NK-92 (cell line): Measurements from ENCODE around the gene ARHGAP26.

Experiments
- DNase-seq: peaks from one replicate; lab custom pipeline; 2025; ENCODE audit not compliant: unreplicated experiment; lab: John Stamatoyannopoulos, UW

Gene ARHGAP26

DNA sequence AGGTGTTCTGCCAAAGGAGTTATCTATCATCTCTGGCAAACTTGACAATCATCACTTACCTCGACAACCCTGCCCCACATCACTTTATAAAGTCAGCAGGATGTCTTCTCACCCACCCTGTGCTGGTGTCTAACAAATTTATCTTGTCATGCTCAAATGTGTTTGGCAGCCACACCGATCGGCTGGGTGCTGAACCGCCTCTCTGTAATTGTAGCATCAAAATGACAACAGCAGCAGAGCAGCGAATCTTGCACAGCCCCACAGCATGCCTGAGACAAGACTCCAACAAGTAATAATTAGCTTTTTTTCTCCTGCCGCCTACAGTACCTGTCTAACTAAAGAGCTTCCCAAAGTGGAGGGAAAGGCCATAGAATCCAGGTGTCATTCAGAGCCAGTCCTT, 457.1 kb downstream of the ARHGAP26 start:
- no peak for DNase-seq

DNA sequence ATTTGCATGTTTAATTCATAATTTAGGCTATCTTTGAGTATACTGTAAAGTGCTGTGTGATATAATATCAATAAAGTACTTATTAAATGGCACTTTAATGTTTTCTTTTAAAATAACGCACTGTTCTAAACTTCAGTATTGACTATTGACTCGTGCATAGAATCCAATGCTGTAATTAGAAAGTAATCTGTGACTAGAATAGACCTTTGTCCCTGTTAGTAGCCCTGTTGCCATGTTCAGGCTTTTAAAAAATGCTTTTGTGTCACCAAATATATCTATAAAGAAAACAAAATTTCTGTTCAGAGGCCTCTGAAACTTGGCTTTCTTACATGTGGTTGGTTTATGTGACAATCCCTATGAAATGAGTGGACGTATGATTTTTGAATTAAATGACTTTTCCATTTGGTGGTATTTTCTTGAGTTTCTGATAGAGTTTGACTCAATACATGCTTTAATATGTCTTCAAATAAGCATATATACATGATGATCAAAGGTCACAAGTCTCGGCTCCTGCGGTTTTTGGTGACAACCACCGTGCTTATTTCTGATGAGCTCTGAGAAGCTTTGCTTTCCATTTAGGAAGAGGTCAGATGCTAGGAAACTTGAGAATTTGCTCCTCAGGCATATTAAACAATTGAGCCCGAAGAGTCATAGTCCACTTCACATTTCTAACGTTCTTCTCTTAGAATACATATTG, 458.6 kb downstream of the ARHGAP26 start:
- no peak for DNase-seq

- no peak for DNase-seq
Observed at GRCh38 chr5:143229426-143229895, 459.3 kb downstream of the ARHGAP26 start.

GRCh38 chr5:143229896-143230675, 459.9 kb downstream of the ARHGAP26 start:
- DNase-seq: no peak

DNA sequence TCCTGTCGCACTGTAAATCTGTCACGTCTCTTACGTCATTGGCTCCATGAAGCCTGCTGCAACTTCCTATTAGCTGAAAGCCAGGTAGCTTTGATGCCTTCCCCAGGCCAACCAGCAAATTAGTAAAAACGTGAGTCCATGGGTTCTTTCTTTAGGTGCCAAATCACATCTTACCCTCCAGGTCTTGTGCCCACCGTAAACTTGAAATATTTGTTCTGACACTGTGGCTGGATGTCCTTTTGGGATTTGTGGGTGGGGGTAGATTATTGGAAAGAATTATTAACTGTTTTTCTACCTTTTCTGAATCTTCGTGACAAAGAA, 460.5 kb downstream of the ARHGAP26 start:
- DNase-seq: no peak

DNA sequence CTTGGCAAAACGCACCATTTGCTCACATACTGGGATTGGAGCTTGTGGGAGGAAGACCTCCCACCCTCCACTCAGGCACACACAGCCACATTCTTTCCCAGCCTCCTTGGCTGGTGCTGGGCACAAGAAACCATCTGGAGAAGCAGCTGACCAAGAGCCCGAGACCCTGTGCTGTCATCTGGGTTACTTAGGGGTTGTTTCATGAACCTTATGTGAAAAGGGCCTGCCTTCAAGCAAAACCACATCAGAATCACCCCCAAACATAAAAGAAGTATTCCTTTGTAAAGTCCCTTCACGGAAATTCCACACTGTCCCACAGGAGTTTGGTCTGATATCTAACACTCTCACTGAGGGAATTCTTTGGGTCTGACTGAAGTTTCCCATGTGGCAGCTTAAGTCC, 461.2 kb downstream of the ARHGAP26 start:
- DNase-seq: no peak

- DNase-seq: no peak
Observed at GRCh38 chr5:143231973-143232812, 462.0 kb downstream of the ARHGAP26 start.

- DNase-seq: no peak
Observed at GRCh38 chr5:143233031-143233430, 462.9 kb downstream of the ARHGAP26 start.

DNA sequence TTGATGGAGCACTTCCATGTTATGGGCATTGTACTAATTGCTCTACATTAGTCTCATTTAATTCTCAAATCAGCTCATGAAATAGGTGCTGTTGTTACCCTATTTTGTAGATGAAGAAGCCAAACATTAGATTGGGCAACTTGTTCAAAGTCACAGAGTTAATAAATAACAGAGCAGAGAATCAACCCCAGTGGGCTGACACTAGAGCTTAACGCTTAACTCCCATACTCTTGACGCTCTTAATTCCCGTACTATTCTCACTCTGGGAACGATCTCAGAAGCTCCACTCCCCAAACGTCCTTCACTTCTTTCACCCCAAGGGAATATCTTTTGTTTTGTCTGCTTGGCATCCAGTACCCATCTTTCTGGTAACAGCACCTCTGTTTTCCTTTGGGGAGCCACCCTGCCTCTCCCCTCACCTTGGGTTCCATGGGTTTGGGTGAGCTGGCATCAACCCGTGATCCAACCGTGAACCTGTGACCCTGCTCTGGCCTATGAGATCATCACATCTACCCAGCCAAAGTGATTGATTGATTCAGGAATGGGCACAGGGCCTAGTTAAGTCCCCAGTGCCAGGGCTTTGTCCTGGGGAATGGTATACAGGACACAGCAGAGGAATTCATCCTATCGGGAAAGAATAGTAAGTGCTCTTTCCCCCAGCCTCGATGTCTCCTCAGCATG, 464.1 kb downstream of the ARHGAP26 start:
- no peak for DNase-seq

- DNase-seq: no peak
Observed at GRCh38 chr5:143235423-143235822, 465.2 kb downstream of the ARHGAP26 start.

- DNase-seq: no peak
Observed at GRCh38 chr5:143236682-143237081, 466.5 kb downstream of the ARHGAP26 start.

DNA sequence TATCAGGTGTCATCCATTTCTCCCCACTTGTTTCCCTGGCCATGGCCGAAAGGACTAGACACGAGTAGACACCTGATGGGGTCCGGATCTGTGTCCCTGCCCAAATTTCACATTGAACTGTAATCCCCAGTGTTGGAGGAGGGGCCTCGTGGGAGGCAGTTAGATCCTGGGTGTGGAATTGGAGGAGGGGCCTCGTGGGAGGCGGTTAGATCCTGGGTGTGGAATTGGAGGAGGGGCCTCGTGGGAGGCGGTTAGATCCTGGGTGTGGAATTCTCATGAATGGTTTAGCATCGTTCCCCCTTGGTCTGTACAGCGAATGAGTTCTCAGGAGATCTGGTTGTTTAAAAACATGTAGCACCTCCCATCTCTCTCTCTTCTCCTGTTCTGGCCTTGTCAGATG, 467.5 kb downstream of the ARHGAP26 start:
- no peak for DNase-seq

GRCh38 chr5:143238620-143239019, 468.4 kb downstream of the ARHGAP26 start:
- no peak for DNase-seq

- no peak for DNase-seq
Observed at GRCh38 chr5:143239882-143240518, 469.8 kb downstream of the ARHGAP26 start.

DNA sequence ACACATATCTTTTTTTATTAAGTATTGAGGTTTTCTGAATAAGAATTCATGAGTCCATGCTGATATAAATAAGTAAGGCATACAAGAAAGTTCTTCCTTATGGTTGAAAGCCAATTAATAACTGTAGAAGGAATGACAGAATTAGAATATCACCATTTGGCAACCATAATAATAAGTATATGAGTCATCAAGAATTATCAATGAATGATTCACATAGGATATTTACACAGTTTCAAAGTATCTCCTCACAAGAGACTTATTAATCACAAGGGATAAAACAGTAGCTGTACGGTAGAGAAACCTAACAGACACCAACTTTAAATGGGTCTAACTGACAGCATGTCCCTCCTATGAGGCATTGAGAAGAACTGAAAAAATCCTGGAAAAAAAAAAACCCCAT, 471.7 kb downstream of the ARHGAP26 start:
- DNase-seq: no peak

DNA sequence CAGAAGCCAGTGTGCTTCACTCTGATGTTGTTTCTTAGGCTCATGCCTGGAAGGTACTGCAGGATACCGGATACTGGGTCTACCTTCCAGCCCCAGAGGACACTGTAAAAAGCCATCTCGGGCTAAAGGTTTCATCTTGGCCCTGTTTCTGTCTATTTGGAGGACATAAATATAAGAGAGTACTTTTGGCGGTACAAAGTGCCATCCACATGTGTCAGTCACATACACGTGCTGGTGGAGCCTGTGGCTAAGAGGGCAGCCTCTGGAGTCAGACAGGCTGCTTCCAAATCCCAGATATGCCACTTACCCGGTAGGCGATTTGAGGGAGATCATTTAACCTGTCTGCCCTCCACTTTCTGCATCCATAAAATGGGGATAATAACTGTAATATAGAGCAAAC, 472.9 kb downstream of the ARHGAP26 start:
- DNase-seq: no peak

DNA sequence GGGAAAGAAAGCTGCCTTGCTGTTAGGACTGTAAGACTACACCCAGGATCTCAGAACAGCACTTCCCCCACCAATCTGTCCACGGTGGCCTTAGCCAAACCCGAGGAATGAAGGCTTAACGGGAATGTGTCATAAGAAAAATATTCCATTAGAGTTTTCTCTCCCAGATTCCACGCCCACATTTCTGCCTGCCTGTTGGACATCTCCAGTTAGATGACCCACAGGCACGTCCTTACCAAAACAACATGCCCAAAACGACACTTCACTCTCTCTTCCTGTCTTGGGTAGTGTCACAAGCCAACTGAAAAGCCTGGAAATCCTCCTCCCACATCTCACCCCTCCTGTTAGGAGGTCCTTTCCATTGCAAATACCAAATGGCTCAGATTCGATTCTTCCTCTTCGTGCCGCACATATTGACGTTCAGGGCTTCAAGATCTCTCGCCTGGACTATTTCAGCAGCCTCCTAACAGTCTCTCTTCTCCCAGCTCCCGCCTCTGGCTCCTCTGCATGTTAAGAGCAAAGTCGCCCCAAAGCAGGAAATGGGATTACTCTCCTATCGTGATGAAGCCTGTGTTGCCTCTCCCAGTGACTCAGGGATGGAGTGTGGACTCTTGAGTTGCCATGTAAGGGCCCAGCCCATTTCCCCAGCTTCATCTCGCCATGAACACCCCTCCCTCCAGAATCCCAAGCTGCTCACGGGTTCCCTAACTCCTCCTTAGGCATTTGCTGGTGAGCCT, 474.0 kb downstream of the ARHGAP26 start:
- DNase-seq: no peak

DNA sequence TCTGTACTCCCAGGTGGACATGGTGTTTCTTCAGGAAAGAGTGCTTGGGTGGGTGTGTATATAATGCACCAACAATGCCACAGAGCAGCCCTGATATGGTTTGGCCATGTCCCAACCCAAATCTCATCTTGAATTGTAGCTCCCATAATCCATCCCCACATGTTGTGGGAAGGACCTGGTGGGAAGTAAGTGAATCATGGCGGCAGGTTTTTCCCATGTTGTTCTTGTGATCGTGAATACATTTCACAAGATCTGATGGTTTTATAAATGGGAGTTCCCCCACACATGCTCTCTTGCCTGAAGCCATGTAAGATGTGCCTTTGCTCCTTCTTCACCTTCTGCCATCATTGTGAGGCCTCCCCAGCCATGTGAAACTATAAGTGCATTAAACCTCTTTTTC, 474.8 kb downstream of the ARHGAP26 start:
- no peak for DNase-seq

DNA sequence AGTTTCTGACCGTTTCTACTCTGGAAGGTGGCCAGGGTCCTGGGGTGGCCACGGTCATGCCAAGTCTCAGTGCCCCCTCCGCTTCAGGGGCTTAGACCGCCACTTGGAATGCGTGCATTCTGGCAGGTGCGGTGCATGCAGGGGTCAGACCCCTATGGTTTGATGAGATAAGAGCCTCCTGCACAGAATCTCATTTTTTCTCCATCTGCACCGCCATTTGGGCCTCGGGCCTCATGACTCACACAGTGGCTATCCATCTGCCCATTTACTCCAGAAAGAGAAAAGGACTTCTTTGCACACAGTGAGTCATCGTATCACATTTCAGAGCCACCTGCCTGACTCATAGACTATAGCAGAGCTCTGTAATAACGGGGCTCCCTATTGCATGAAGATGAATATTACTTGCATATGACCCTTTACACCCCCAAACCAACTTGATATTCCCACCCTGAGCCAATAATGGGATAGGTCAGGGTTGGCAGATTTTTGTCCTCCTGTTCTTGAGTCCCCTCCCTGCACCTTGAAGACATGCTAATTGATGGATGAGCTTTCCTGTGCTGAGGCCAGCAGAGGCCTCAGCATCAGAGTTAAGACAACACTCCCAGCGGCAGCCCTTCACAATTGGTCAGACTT, 475.9 kb downstream of the ARHGAP26 start:
- DNase-seq: no peak
